HepG2 (cell line): ENCODE measurements around the gene SMAP2. TPM values are rescaled to one million over a fixed set of nuclear protein-coding genes. Genes with fewer than 3 reads are reported as not detected.
A peak's percentile ranks its signal among the peaks of the same experiment; 100 is the strongest.

Experiments used
- BATF2 ChIP-seq: sonication (generic); formaldehyde crosslinking; IDR thresholded peaks from 2 replicates; pipeline ENCODE4 v1.8.0; 2022; ENCODE audit warnings: mild to moderate bottlenecking, missing genetic modification reagents, moderate library complexity
- HMG20A ChIP-seq: IDR thresholded peaks from 2 replicates; pipeline ENCODE4 v1.6.1; 2016; ENCODE audit warnings: borderline replicate concordance
- HMGXB3 ChIP-seq: sonication (generic); formaldehyde crosslinking; IDR thresholded peaks from 2 replicates; pipeline ENCODE4 v1.4.0; 2020; ENCODE audit warnings: missing genetic modification reagents, borderline replicate concordance
- IRF1 ChIP-seq: sonication (generic); formaldehyde crosslinking; IDR thresholded peaks from 2 replicates; pipeline ENCODE4 v1.4.0; 2020; ENCODE audit warnings: low read depth, mild to moderate bottlenecking, missing genetic modification reagents
- JUN ChIP-seq: sonication (generic); formaldehyde crosslinking; IDR thresholded peaks from 2 replicates; pipeline ENCODE4 v1.4.0; 2020; ENCODE audit warnings: mild to moderate bottlenecking, missing genetic modification reagents
- MZF1 ChIP-seq: sonication (generic); formaldehyde crosslinking; IDR thresholded peaks from 2 replicates; pipeline ENCODE4 v1.8.1; 2023; ENCODE audit warnings: mild to moderate bottlenecking, missing genetic modification reagents, borderline replicate concordance
- NFYC ChIP-seq: IDR thresholded peaks from 2 replicates; pipeline ENCODE4 v1.6.1; 2016; ENCODE audit warnings: missing genetic modification reagents, missing compliant biosample characterization
- PATZ1 ChIP-seq: sonication (generic); formaldehyde crosslinking; IDR thresholded peaks from 2 replicates; pipeline ENCODE4 v1.4.0; 2020; ENCODE audit warnings: missing genetic modification reagents
- PAWR ChIP-seq: sonication (generic); formaldehyde crosslinking; IDR thresholded peaks from 2 replicates; pipeline ENCODE4 v1.4.0; 2020; ENCODE audit warnings: missing genetic modification reagents, mild to moderate bottlenecking, borderline replicate concordance
- POLR2AphosphoS5 ChIP-seq: IDR thresholded peaks from 2 replicates; pipeline ENCODE4 v1.6.1; 2012; ENCODE audit warnings: low read depth, low read length
- TERF1 ChIP-seq: sonication (generic); formaldehyde crosslinking; IDR thresholded peaks from 2 replicates; pipeline ENCODE4 v1.8.0; 2022; ENCODE audit warnings: mild to moderate bottlenecking, missing genetic modification reagents, moderate library complexity
- ZBTB49 ChIP-seq: sonication (generic); formaldehyde crosslinking; IDR thresholded peaks from 2 replicates; pipeline ENCODE4 v1.4.0; 2020; ENCODE audit warnings: missing genetic modification reagents, borderline replicate concordance
- ZNF382 ChIP-seq: sonication (generic); formaldehyde crosslinking; IDR thresholded peaks from 2 replicates; pipeline ENCODE4 v1.5.0; 2020; ENCODE audit warnings: missing genetic modification reagents, mild to moderate bottlenecking, borderline replicate concordance
- ZNF629 ChIP-seq: sonication (generic); formaldehyde crosslinking; conservative IDR thresholded peaks from 2 replicates; pipeline ENCODE4 v1.5.0; 2020; ENCODE audit warnings: missing genetic modification reagents
- ZNF761 ChIP-seq: sonication (generic); formaldehyde crosslinking; conservative IDR thresholded peaks from 2 replicates; pipeline ENCODE4 v1.4.0; 2020; ENCODE audit warnings: mild to moderate bottlenecking, missing genetic modification reagents
- polyA plus RNA-seq, 8 experiments: library from polyadenylated mRNA; depleted of rRNA in 3 of 8; stranded (reverse) in 7 of 8; unstranded in 1 of 8; fragments of >200 nt; fragmentation: Illumina TruSeq in 4 of 8; extraction: Trizol in 4 of 8; gene quantifications; 2 replicates each; pipeline versions ENCODE4 v1.2.1 to v1.2.3, GENCODE V29; 2011 to 2016; ENCODE audit warnings: low read depth in 4 of 8, missing spikeins in 1 of 8, mixed read lengths in 1 of 8; ENCODE audit not compliant: insufficient read depth in 1 of 8
- total RNA-seq, 5 experiments: library from RNA; depleted of rRNA; stranded (reverse); fragments of >200 nt; fragmentation: Illumina TruSeq; extraction: Trizol; gene quantifications; 2 replicates each; pipeline ENCODE4 v1.2.3, GENCODE V29; 2016; ENCODE audit warnings: low read depth in 1 of 5

SMAP2 gene
- total and polyA plus RNA-seq, 2 of the 13 experiments (the other 11 are each of a cell fraction or from before 2014, with no cell fraction given): 19.0 to 22.3 TPM

GRCh38 chr1:40449684-40450494 lies 76.4 kb downstream of the SMAP2 start, which contains the start of gene ZFP69B (continued):
- TF ChIP-seq PAWR (no peak), ZNF629 (CRISPR knock-in tag) (no peak), ZBTB49 (no peak), HMG20A (no peak), ZNF761 (CRISPR knock-in tag) (peak; percentile 70), ZNF382 (CRISPR knock-in tag) (no peak), BATF2 (CRISPR knock-in tag) (0 out of 2 replicates have a peak, but pooled peaks have one; percentile 11), IRF1 (CRISPR knock-in tag) (0 out of 2 replicates have a peak, but pooled peaks have one; percentile 19), MZF1 (CRISPR knock-in tag) (no peak), HMGXB3 (CRISPR knock-in tag) (peak; percentile 22; the same call in 1 of the 2 replicates), TERF1 (CRISPR knock-in tag) (no peak), NFYC (no peak; the same call in 1 of the 2 replicates), POLR2AphosphoS5 (peak; percentile 33), JUN (CRISPR knock-in tag) (0 out of 2 replicates have a peak, but pooled peaks have one; percentile 16), PATZ1 (CRISPR knock-in tag) (peak; percentile 95)
